HepG2 (cell line): ENCODE data around the gene GLUL. TPM values are rescaled to one million over a fixed set of nuclear protein-coding genes. Genes with fewer than 3 reads are reported as not detected.

Source experiments
- BORCS8-MEF2B ChIP-seq: sonication (generic); formaldehyde crosslinking; IDR thresholded peaks from 2 replicates; pipeline ENCODE4 v1.8.0; 2022; ENCODE audit warnings: mild to moderate bottlenecking, missing genetic modification reagents
- CBX5 ChIP-seq: sonication (generic); formaldehyde crosslinking; IDR thresholded peaks from 2 replicates; pipeline ENCODE4 v1.4.0; 2020; ENCODE audit warnings: missing genetic modification reagents, borderline replicate concordance
- CENPBD1 ChIP-seq: sonication (generic); formaldehyde crosslinking; IDR thresholded peaks from 2 replicates; pipeline ENCODE4 v1.8.0; 2022; ENCODE audit warnings: missing genetic modification reagents, low read depth, mild to moderate bottlenecking, borderline replicate concordance
- CENPT ChIP-seq: sonication (generic); formaldehyde crosslinking; IDR thresholded peaks from 2 replicates; pipeline ENCODE4 v1.8.0; 2022; ENCODE audit warnings: low read depth, mild to moderate bottlenecking, moderate library complexity, missing genetic modification reagents
- DMAP1 ChIP-seq: IDR thresholded peaks from 2 replicates; pipeline ENCODE4 v1.6.1; 2016
- IRX3 ChIP-seq: sonication (generic); formaldehyde crosslinking; IDR thresholded peaks from 2 replicates; pipeline ENCODE4 v1.8.1; 2023; ENCODE audit warnings: mild to moderate bottlenecking, low read depth, missing genetic modification reagents, borderline replicate concordance
- KDM6A ChIP-seq: IDR thresholded peaks from 2 replicates; pipeline ENCODE4 v1.6.1; 2016; ENCODE audit warnings: low read depth
- MAFG ChIP-seq: sonication (generic); formaldehyde crosslinking; IDR thresholded peaks from 2 replicates; pipeline ENCODE4 v1.5.1; 2020; ENCODE audit warnings: mild to moderate bottlenecking, missing genetic modification reagents
- MTA3 ChIP-seq: sonication (generic); formaldehyde crosslinking; IDR thresholded peaks from 2 replicates; pipeline ENCODE4 v1.4.0; 2020; ENCODE audit warnings: missing genetic modification reagents
- MTF1 ChIP-seq: sonication (generic); formaldehyde crosslinking; IDR thresholded peaks from 2 replicates; pipeline ENCODE4 v1.5.0; 2020; ENCODE audit warnings: missing genetic modification reagents
- NFE2L1 ChIP-seq: sonication (generic); formaldehyde crosslinking; IDR thresholded peaks from 2 replicates; pipeline ENCODE4 v1.4.0; 2020; ENCODE audit warnings: missing genetic modification reagents, mild to moderate bottlenecking, borderline replicate concordance
- PAX8 ChIP-seq: sonication (generic); formaldehyde crosslinking; IDR thresholded peaks from 2 replicates; pipeline ENCODE4 v1.8.0; 2022; ENCODE audit warnings: mild to moderate bottlenecking, missing genetic modification reagents, borderline replicate concordance
- RFX1 ChIP-seq: fragments of 450-650 bp; IDR thresholded peaks from 2 replicates; pipeline ENCODE4 v1.6.1; 2017
- SMAD1 ChIP-seq: sonication (generic); formaldehyde crosslinking; IDR thresholded peaks from 2 replicates; pipeline ENCODE4 v1.4.0; 2020; ENCODE audit warnings: missing genetic modification reagents, low read depth, mild to moderate bottlenecking, borderline replicate concordance
- SOX6 ChIP-seq, 2 experiments: fragments of 450-650 bp in 1 of 2; sonication (generic) in 1 of 2; formaldehyde crosslinking in 1 of 2; IDR thresholded peaks; 2 replicates each; pipeline versions ENCODE4 v1.4.0 to v1.6.1; 2017 to 2020; ENCODE audit warnings: antibody characterized with exemption in 1 of 2, mild to moderate bottlenecking in 1 of 2, missing genetic modification reagents in 1 of 2
- THYN1 ChIP-seq: sonication (generic); formaldehyde crosslinking; IDR thresholded peaks from 2 replicates; pipeline ENCODE4 v1.8.1; 2023; ENCODE audit warnings: low read depth, mild to moderate bottlenecking, moderate library complexity, missing genetic modification reagents, borderline replicate concordance
- ZBTB20 ChIP-seq: sonication (generic); formaldehyde crosslinking; IDR thresholded peaks from 2 replicates; pipeline ENCODE4 v1.8.1; 2023; ENCODE audit warnings: missing genetic modification reagents, low read depth, mild to moderate bottlenecking, borderline replicate concordance
- ZBTB7B ChIP-seq: sonication (generic); formaldehyde crosslinking; IDR thresholded peaks from 2 replicates; pipeline ENCODE4 v1.4.0; 2020; ENCODE audit warnings: missing genetic modification reagents
- ZEB1 ChIP-seq: IDR thresholded peaks from 2 replicates; pipeline ENCODE4 v1.6.1; 2012; ENCODE audit warnings: mild to moderate bottlenecking, low read depth, inconsistent platforms; ENCODE audit not compliant: insufficient replicate concordance
- ZFP36 ChIP-seq: fragments of 150-350 bp; IDR thresholded peaks from 2 replicates; pipeline ENCODE4 v1.6.1; 2018; ENCODE audit warnings: borderline replicate concordance, low read length, low read depth; ENCODE audit not compliant: partially characterized antibody
- ZNF138 ChIP-seq: sonication (generic); formaldehyde crosslinking; IDR thresholded peaks from 2 replicates; pipeline ENCODE4 v1.5.0; 2020; ENCODE audit warnings: mild to moderate bottlenecking, low read depth, missing genetic modification reagents
- ZNF160 ChIP-seq: sonication (generic); formaldehyde crosslinking; IDR thresholded peaks from 2 replicates; pipeline ENCODE4 v1.8.0; 2022; ENCODE audit warnings: mild to moderate bottlenecking, inconsistent platforms, missing genetic modification reagents
- ZNF382 ChIP-seq: sonication (generic); formaldehyde crosslinking; IDR thresholded peaks from 2 replicates; pipeline ENCODE4 v1.5.0; 2020; ENCODE audit warnings: missing genetic modification reagents, mild to moderate bottlenecking, borderline replicate concordance
- ZNF441 ChIP-seq: sonication (generic); formaldehyde crosslinking; IDR thresholded peaks from 2 replicates; pipeline ENCODE4 v1.7.0; 2021; ENCODE audit warnings: missing genetic modification reagents, borderline replicate concordance
- ZNF512B ChIP-seq: sonication (generic); formaldehyde crosslinking; IDR thresholded peaks from 2 replicates; pipeline ENCODE4 v1.5.1; 2020; ENCODE audit warnings: missing genetic modification reagents, mild to moderate bottlenecking, borderline replicate concordance
- ZNF572 ChIP-seq: sonication (generic); formaldehyde crosslinking; IDR thresholded peaks from 2 replicates; pipeline ENCODE4 v1.5.1; 2020; ENCODE audit warnings: mild to moderate bottlenecking, missing genetic modification reagents
- ZNF616 ChIP-seq: sonication (generic); formaldehyde crosslinking; IDR thresholded peaks from 2 replicates; pipeline ENCODE4 v1.5.0; 2020; ENCODE audit warnings: low read depth, mild to moderate bottlenecking, missing genetic modification reagents
- ZNF747 ChIP-seq: sonication (generic); formaldehyde crosslinking; IDR thresholded peaks from 2 replicates; pipeline ENCODE4 v1.8.1; 2023; ENCODE audit warnings: missing genetic modification reagents, mild to moderate bottlenecking, borderline replicate concordance
- polyA plus RNA-seq, 8 experiments: library from polyadenylated mRNA; depleted of rRNA in 3 of 8; stranded (reverse) in 7 of 8; unstranded in 1 of 8; fragments of >200 nt; fragmentation: Illumina TruSeq in 4 of 8; extraction: Trizol in 4 of 8; gene quantifications; 2 replicates each; pipeline versions ENCODE4 v1.2.1 to v1.2.3, GENCODE V29; 2011 to 2016; ENCODE audit warnings: low read depth in 4 of 8, missing spikeins in 1 of 8, mixed read lengths in 1 of 8; ENCODE audit not compliant: insufficient read depth in 1 of 8
- total RNA-seq, 5 experiments: library from RNA; depleted of rRNA; stranded (reverse); fragments of >200 nt; fragmentation: Illumina TruSeq; extraction: Trizol; gene quantifications; 2 replicates each; pipeline ENCODE4 v1.2.3, GENCODE V29; 2016; ENCODE audit warnings: low read depth in 1 of 5

The GLUL gene
- total and polyA plus RNA-seq, 2 of the 13 experiments (the other 11 are each of a cell fraction or from before 2014, with no cell fraction given), result 423 to 827 TPM

- TF ChIP-seq ZBTB20, result no peak; the same call in 1 of the 2 replicates
- peak; percentile 88; the same call in 1 of the 2 replicates for TF ChIP-seq ZNF138 (CRISPR knock-in tag)
- TF ChIP-seq ZNF160 (CRISPR knock-in tag), result 0 out of 2 replicates have a peak, but pooled peaks have one; percentile 53
- TF ChIP-seq NFE2L1 (CRISPR knock-in tag), result no peak
- no peak for TF ChIP-seq KDM6A
- no peak; the same call in 1 of the 2 replicates for TF ChIP-seq CENPBD1 (CRISPR knock-in tag)
- no peak; the same call in 1 of the 2 replicates for TF ChIP-seq ZNF512B (CRISPR knock-in tag)
- TF ChIP-seq IRX3, result peak; percentile 49; the same call in 1 of the 2 replicates
- TF ChIP-seq MTA3 (CRISPR knock-in tag), result no peak
- TF ChIP-seq DMAP1 (CRISPR knock-in tag), result peak; percentile 77; the same call in 1 of the 2 replicates
- TF ChIP-seq PAX8 (CRISPR knock-in tag), result peak; percentile 31; the same call in 1 of the 2 replicates
- TF ChIP-seq ZFP36, result no peak
- TF ChIP-seq THYN1 (CRISPR knock-in tag), result no peak
- TF ChIP-seq SMAD1 (CRISPR knock-in tag), result 0 out of 2 replicates have a peak, but pooled peaks have one; percentile 52
- no peak for TF ChIP-seq CENPT
- TF ChIP-seq CBX5 (CRISPR knock-in tag), result no peak
- TF ChIP-seq ZBTB7B (CRISPR knock-in tag), result peak; percentile 54
- TF ChIP-seq ZNF382 (CRISPR knock-in tag), result no peak
- peak; percentile 81 for TF ChIP-seq BORCS8-MEF2B (CRISPR knock-in tag)
- 0 out of 2 replicates have a peak, but pooled peaks have one; percentile 17 for TF ChIP-seq ZNF441 (CRISPR knock-in tag)
- no peak for TF ChIP-seq SOX6 (IDR thresholded peaks at IDR 0.05)
- TF ChIP-seq SOX6 (CRISPR knock-in tag; IDR thresholded peaks at IDR 0.05), result peak; percentile 56
- no peak for TF ChIP-seq ZEB1
- peak; percentile 84; the same call in 1 of the 2 replicates for TF ChIP-seq ZNF572 (CRISPR knock-in tag)
- peak; percentile 79; the same call in 1 of the 2 replicates for TF ChIP-seq ZNF747 (CRISPR knock-in tag)
- no peak for TF ChIP-seq MAFG (CRISPR knock-in tag)
- 0 out of 2 replicates have a peak, but pooled peaks have one; percentile 30 for TF ChIP-seq ZNF616 (CRISPR knock-in tag)
- TF ChIP-seq MTF1 (CRISPR knock-in tag), result peak; percentile 82; the same call in 1 of the 2 replicates
- no peak for TF ChIP-seq RFX1
Observed at GRCh38 chr1:182391362-182392049, at the start of gene GLUL (continued).
